NCI-H1436 (cell line): ENCODE measurements around the gene TBC1D2B.
"Not testable (repeated sequence)": the region's sequence is repeated elsewhere in the genome, so short reads cannot be mapped to it uniquely, and the experiment has no call there.

Source experiments
- DNase-seq: peaks from one replicate; lab custom pipeline; 2025; lab: John Stamatoyannopoulos, UW

The TBC1D2B gene

GRCh38 chr15:78002996-78003395, 74.5 kb downstream of the TBC1D2B start:
- no peak for DNase-seq

- DNase-seq = no peak
These were observed 75.9 kb downstream of the TBC1D2B start for GRCh38 chr15:78001656-78002055.

GRCh38 chr15:78000927-78001249, 76.6 kb downstream of the TBC1D2B start:
- DNase-seq = no peak

GRCh38 chr15:78000091-78000926, 77.2 kb downstream of the TBC1D2B start:
- peak; percentile 35 for DNase-seq

- no peak for DNase-seq
These were observed 78.0 kb downstream of the TBC1D2B start for GRCh38 chr15:77999486-77999885.

GRCh38 chr15:77998592-77998991, 78.9 kb downstream of the TBC1D2B start:
- no peak for DNase-seq

- DNase-seq = not testable (repeated sequence)
These were observed 79.6 kb downstream of the TBC1D2B start for GRCh38 chr15:77997761-77998554.

GRCh38 chr15:77997221-77997620, 80.3 kb downstream of the TBC1D2B start:
- DNase-seq = not testable (repeated sequence)

- DNase-seq = not testable (repeated sequence)
These were observed 80.8 kb downstream of the TBC1D2B start for GRCh38 chr15:77996713-77997171.

- not testable (repeated sequence) for DNase-seq
These were observed 81.3 kb downstream of the TBC1D2B start for GRCh38 chr15:77996226-77996625.

- DNase-seq = not testable (repeated sequence)
These were observed 82.0 kb downstream of the TBC1D2B start for GRCh38 chr15:77995537-77995918.

- DNase-seq = not testable (repeated sequence)
These were observed 82.5 kb downstream of the TBC1D2B start for GRCh38 chr15:77994893-77995536.

- DNase-seq = not testable (repeated sequence)
These were observed 83.4 kb downstream of the TBC1D2B start for GRCh38 chr15:77993970-77994693.

- no peak for DNase-seq
These were observed 84.1 kb downstream of the TBC1D2B start for GRCh38 chr15:77993374-77993911.

- no peak for DNase-seq
These were observed 84.9 kb downstream of the TBC1D2B start for GRCh38 chr15:77992356-77993222.

GRCh38 chr15:77991658-77992201, 85.8 kb downstream of the TBC1D2B start:
- not testable (repeated sequence) for DNase-seq

- no peak for DNase-seq
These were observed 86.5 kb downstream of the TBC1D2B start for GRCh38 chr15:77991029-77991406.

GRCh38 chr15:77989296-77990143, 88.0 kb downstream of the TBC1D2B start:
- DNase-seq = no peak
